CD4-positive, alpha-beta T cell treated with Interleukin-12 subunit alpha and Interleukin-12 subunit beta, for 1 hour (primary cell): ENCODE data around the gene SEC23A.
"Not testable (repeated sequence)": the region's sequence is repeated elsewhere in the genome, so short reads cannot be mapped to it uniquely, and the experiment has no call there.

Source experiments
- DNase-seq: peaks from one replicate; pipeline ENCODE4 v3.0.0-alpha.2; 2020

SEC23A gene

DNA sequence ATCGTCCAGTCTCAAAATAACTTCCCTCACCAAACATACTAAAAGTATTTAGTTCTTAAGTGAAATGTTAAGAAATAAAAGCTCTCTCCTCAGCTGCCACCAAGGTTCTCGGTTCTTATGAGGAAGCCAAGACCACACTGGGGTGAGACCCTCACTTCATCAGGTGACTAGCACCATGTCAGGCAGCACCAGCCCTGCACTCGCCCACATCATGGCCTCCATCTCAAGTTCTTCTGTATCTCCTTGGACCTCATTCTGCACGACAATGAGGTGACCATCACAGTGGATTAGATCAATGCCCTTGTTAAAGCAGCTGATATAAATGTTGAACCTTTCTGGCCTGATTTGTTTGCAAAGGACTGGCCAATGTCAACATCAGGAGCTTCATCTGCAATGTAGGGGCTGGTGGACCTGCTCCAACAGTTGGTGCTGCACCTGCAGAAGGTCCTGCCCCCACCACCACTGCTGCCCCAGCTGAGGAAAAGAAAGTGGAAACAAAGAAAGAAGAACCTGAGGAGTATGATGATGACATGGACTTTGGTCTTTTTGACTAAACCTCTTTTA lies 12.4 kb downstream of the SEC23A start:
- no peak for DNase-seq

GRCh38 chr14:39087493-39087892 lies 15.5 kb downstream of the SEC23A start:
- DNase-seq, result no peak

- no peak for DNase-seq
Measured at GRCh38 chr14:39085933-39086332, 17.1 kb downstream of the SEC23A start.

DNA sequence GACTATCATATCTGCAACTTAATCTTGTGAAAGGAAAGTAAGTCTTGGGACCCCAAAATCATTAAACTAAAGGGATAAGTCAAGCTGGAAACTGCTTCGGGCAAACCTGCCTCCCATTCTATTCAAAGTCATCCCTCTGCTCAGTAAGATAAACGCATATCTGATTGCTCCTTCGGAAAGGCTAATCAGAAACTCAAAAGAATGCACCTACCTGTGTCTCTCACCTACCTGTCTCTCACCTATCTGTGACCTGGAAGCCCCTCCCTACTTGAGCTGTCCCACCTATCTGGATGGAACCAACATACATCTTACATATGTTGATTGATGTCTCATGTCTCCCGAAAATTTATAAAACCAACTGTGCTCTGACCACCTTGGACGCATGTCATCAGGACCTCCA lies 19.9 kb downstream of the SEC23A start:
- no peak for DNase-seq

GRCh38 chr14:39080886-39081285 lies 22.1 kb downstream of the SEC23A start:
- no peak for DNase-seq

DNA sequence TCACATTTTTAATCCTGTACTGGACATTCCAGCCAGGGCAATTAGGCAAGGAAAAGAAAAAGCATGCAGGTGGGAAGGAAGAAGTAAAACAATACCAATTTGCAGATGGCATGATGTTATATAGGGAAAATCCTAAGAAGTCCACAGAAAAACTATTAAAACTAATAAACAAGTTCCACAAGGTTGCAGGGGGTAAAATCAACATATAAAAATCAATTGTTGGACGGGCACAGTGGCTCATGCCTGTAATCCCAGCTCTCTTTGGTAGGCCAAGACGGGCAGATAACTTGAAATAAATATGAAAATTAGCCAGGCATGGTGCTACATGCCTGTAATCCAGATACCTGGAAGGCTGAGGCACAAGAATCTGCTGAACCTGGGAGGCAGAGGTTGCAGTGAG lies 31.9 kb downstream of the SEC23A start:
- DNase-seq, result no peak

DNA sequence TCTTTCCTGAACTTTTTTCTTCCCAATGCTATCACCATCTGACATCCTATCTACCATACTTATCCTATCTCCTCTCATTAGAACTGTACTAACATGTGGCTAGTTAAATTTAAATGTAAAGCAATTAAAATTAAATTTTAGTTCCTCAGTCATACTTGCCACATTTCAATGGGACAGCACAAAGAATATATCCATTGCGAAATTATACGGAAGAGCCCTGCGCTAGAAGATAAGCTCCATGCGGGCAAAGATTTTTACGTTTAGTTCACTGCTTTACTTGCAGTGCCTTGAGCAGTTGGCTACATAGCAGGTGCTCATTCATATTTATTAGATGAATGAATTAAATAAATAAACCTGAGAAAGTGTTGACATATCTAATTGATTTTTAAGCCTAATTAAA lies 33.1 kb downstream of the SEC23A start:
- no peak for DNase-seq

- not testable (repeated sequence) for DNase-seq
Measured at GRCh38 chr14:39069169-39069805, 33.7 kb downstream of the SEC23A start.

DNA sequence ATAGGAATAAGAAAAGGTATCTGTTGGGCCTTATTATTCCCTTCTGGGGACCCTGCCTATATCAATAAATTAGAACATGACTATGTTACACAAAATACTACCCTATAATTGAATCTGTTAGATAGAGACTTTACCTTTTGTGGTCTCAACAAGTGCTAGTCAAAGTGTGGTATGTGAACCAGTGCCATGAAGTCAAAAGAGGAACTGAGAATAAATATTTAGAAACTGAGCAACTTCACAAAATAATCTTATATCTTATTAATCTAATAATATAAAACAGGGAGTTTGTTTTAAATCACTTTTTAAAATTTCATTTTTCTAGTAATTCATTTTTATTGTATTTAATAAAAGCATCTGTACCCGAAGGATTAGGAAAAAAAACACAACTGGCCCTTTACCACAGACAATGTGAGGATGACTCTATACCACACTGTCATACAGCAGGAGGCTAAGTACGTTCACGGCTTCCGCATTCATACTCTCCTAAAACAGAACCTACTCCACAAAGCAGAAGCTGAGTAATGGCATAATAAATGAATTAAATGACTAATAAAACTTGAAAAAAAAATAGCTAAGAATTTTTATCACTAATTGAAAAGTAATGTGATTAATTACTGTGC lies 42.1 kb downstream of the SEC23A start:
- no peak for DNase-seq

DNA sequence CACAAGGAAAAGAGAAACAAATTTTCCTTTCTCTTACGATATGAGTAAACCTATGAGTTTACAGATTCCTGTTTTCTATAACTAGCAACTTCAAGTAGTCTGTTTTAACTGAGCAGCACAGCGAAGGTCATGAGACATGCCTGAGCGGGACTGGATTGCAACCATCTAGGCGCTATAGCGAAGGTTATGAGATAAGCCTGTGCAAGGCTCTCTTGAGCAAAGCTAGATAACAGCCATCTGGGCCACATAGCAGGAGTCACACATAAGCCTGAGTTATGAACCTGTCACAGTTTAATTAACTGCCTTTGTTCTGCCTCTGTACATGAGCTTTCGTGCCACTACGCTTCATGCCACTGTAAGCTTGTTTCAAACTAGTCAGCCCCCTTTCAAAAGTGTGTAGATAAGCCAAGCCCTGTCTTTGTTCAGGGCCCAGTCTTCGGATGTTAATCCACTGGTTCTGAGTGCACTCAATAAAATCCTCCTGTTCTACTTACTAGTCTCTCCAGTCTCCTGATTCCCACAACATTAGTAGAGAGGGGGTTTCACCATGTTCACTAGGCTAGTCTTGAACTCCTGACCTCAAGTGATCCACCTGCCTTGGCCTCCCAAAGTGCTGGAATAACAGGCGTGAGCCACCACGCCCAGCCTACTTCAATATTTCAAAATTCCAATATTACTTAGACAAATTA lies 47.1 kb downstream of the SEC23A start:
- DNase-seq, result no peak

DNA sequence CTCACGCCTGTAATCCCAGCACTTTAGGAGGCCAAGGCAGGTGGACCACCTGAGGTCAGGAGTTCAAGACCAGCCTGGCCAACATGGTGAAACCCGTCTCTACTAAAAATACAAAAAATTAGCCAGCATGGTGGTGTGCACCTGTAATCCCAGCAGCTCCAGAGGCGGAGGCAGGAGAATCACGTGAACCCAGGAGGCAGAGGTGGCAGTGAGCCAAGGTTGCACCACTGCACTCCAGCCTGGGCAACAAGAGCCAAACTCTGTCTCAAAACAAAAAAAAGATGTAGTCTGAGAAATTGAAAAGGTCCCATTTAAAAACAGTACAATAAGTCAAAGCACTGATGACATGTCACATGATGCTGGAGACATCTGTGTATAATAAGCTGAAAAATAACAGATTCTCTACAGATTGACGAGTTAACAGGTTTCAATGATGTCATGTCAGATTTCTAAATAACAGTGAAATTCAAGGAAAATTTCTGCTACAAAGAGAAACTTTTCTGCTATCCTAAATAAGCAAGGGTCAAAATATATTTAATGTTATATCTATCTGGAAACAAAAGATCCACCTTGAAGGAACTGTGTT lies 50.1 kb downstream of the SEC23A start:
- DNase-seq, result not testable (repeated sequence)

- DNase-seq, result no peak
Measured at GRCh38 chr14:39050389-39050788, 52.6 kb downstream of the SEC23A start.

DNA sequence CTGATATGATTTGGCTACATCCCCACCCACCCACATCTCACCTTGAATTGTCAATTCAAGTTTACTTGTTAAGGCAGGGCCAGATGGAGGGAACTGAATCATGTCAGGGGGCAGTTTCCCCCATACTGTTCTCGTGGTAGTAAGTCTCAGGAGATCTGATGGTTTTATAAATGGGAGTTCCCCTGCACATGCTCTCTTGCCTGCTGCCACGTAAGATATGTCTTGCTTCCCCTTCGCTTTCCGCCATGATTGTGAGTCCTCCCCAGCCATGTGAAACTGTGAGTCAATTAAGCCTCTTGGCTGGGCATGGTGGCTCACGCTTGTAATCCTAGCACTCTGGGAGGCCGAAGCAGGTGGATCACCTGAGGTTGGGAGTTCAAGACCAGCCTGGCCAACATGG lies 57.1 kb downstream of the SEC23A start:
- not testable (repeated sequence) for DNase-seq

DNA sequence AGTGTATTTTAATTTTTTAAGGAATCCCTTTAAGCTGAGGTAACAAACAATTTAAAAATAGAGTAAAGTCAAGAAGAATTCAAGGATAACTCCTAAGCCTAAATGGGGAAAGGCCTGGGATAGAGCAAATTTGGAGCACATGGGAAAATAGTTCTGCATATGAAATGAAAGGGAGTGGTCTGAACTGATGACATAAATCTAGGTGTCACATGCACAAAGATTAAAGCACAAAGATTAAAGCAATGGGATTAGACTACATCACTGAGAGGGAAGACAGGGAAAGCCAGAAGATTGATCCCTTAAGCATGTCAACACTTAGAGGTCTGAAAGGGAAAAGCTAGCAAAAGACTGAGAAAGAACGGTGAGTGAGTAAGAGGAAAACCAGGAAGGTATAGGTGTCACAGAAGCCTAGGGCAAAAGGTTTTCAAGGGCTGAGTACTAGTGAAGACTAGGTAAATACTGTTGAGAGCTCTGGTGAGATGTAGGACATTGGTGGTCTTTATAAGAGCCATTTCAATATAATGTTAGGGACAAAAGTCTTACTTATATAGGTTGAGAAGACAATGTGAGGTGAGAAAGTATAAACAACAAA lies 59.6 kb downstream of the SEC23A start:
- DNase-seq, result no peak

- DNase-seq, result no peak
Measured at GRCh38 chr14:39040529-39040928, 62.5 kb downstream of the SEC23A start.

GRCh38 chr14:39038542-39038941 lies 64.5 kb downstream of the SEC23A start:
- no peak for DNase-seq

DNA sequence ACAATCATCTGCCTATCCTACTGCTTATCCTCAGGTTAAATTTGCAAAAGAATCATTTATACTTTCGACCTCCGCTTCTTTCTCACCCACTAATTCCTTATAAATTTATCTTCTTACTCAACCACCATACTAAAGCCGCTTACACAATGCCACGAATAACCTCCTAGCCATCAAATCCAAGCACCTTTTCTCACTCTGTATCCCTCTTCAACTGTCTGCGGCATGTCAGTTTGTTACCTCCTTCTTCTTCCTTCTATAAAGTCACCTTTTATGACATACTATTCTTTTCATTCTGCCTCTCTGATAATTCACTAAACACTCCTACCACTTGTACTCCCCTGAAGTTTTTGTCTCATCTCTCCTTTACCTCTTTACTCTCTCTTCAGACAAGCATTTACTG lies 66.3 kb downstream of the SEC23A start:
- DNase-seq, result no peak

- DNase-seq, result no peak
Measured at GRCh38 chr14:39035336-39035735, 67.7 kb downstream of the SEC23A start.

GRCh38 chr14:39034481-39035296 lies 68.3 kb downstream of the SEC23A start:
- no peak for DNase-seq

DNA sequence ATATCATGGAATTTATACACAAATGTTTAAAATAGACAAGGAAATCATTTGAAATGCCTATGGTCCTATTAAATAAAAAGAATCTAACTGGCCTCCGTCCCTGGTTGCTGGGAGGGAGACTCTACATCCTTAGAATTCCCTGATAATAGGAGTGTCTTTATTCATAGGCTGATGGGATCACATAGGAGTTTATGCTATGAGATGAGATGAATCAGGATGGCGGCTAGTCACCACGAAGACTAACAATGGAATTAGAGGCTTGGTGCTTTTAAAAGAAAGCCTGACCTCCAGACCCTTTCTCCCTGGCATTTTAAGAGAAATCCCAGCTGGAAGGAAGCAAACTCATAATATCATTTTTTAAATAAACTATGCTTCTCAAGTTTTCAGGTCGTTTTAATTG lies 69.7 kb downstream of the SEC23A start:
- no peak for DNase-seq

- DNase-seq, result no peak
Measured at GRCh38 chr14:39030209-39030608, 72.8 kb downstream of the SEC23A start.

- DNase-seq, result no peak
Measured at GRCh38 chr14:39029789-39030188, 73.2 kb downstream of the SEC23A start.
